NCI-H524 (cell line): ENCODE results near the gene CEP152.
A peak's percentile ranks its signal among the peaks of the same experiment; 100 is the strongest.

Source experiments
- DNase-seq, 2 experiments: peaks; one replicate each; lab custom pipeline; 2025; lab: John Stamatoyannopoulos, UW

The CEP152 gene

GRCh38 chr15:48705381-48705780 is 105.5 kb downstream of the CEP152 start:
- DNase-seq, result no peak

- no peak for DNase-seq
These were observed 107.3 kb downstream of the CEP152 start for GRCh38 chr15:48703544-48703943.

GRCh38 chr15:48702569-48703236 is 108.2 kb downstream of the CEP152 start:
- no peak for DNase-seq

- peak in 1 of 2 experiments; percentile 5 for DNase-seq
These were observed 114.1 kb downstream of the CEP152 start for GRCh38 chr15:48696627-48697312.

GRCh38 chr15:48695827-48696573 is 114.9 kb downstream of the CEP152 start:
- DNase-seq, result no peak

GRCh38 chr15:48695088-48695826 is 115.6 kb downstream of the CEP152 start:
- DNase-seq, result no peak

GRCh38 chr15:48693484-48693883 is 117.4 kb downstream of the CEP152 start:
- no peak for DNase-seq

- DNase-seq, result no peak
These were observed 122.4 kb downstream of the CEP152 start for GRCh38 chr15:48688493-48688892.
